ENCODE data around the gene MXD3.
"Not testable (repeated sequence)": the region's sequence is repeated elsewhere in the genome, so short reads cannot be mapped to it uniquely, and the experiment has no call there.

Gene MXD3, protein sequence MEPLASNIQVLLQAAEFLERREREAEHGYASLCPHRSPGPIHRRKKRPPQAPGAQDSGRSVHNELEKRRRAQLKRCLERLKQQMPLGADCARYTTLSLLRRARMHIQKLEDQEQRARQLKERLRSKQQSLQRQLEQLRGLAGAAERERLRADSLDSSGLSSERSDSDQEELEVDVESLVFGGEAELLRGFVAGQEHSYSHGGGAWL

GRCh38 chr5:177311723-177312648, at the start of gene MXD3:
TSS of gene MXD3 (minus strand) at chr5:177311898. CDS start at chr5:177311830, 68 bp downstream.
- peak within 1 kb of the TSS; percentile 66 for H3K4me3 ChIP-seq (ENCODE audit: low read depth, low read length)
- TF ChIP-seq, protein P1, sequence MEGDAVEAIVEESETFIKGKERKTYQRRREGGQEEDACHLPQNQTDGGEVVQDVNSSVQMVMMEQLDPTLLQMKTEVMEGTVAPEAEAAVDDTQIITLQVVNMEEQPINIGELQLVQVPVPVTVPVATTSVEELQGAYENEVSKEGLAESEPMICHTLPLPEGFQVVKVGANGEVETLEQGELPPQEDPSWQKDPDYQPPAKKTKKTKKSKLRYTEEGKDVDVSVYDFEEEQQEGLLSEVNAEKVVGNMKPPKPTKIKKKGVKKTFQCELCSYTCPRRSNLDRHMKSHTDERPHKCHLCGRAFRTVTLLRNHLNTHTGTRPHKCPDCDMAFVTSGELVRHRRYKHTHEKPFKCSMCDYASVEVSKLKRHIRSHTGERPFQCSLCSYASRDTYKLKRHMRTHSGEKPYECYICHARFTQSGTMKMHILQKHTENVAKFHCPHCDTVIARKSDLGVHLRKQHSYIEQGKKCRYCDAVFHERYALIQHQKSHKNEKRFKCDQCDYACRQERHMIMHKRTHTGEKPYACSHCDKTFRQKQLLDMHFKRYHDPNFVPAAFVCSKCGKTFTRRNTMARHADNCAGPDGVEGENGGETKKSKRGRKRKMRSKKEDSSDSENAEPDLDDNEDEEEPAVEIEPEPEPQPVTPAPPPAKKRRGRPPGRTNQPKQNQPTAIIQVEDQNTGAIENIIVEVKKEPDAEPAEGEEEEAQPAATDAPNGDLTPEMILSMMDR (IDR thresholded peaks at IDR 0.05; ENCODE audit: low read depth, low read length) = no peak

DNA sequence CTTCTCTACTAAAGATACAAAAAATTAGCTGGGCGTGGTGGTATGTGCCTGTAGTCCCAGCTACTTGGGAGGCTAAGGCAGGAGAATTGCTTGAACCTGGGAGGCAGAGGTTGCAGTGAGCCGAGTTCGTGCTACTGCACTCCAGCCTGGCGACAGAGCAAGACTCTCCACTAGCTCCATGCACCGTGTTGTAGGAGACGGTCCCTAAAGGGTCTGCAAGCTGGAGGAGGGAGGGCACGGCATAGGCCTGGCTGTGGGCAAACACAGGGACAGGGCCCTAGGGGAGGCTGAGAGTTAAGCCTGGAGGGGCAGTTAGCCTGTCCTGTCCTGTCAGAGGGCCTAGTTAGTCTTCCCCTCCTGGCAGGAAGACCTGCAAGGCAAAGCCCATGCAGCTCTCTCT, 49.0 kb upstream of the MXD3 start:
- not testable (repeated sequence) for H3K4me3 ChIP-seq (ENCODE audit: low read depth, low read length)

DNA sequence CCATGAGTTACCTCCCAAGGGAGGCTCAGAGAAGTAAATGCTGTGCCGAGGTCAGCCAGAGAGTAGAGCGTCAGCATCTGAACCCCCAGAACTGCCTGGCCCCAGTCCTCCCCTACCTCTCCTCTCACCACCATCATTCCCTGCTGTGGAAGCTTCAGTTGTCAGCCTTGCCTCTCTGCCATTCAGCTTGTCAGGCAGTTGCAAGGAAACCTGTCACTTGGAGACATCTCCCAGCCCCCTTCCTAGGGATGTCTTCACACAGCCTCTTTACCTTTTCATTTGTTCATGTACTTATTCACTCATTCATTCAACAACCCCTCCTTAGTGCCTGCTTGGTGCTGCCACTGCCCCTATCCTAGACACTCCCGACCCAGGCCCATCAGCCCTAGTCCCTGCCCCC, 48.2 kb upstream of the MXD3 start:
- no peak overlapping the region for H3K4me3 ChIP-seq (ENCODE audit: low read depth, low read length)

DNA sequence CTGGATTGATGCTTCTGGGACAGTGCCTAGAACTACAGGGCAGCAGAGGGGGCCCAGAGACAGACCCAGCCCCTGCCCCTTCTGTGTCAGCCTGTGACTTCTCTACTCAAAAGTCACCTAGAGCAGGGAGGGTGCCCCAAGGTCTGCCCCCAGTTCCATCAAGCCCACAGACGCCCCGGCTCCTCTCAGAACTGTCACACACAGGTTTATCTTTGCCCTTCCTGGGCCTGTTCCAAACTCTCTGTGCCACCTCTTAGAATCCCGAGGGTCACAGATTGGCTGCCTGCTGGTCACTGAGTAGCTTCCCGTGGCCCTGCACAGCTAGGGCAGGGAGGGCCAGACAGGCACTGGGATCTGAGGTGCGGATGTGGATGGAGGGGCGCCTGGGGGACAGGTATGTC, 47.8 kb upstream of the MXD3 start:
- TF ChIP-seq, protein P1 (IDR thresholded peaks at IDR 0.05; ENCODE audit: low read depth, low read length) = no peak

More for the DNA sequence above, 48.2 kb upstream of the MXD3 start:
- TF ChIP-seq, protein P1 (IDR thresholded peaks at IDR 0.05; ENCODE audit: low read depth, low read length) = no peak

GRCh38 chr5:177358370-177358819, 46.7 kb upstream of the MXD3 start:
- TF ChIP-seq, protein P1 (IDR thresholded peaks at IDR 0.05; ENCODE audit: low read depth, low read length) = no peak
- no peak overlapping the region for H3K4me3 ChIP-seq (ENCODE audit: low read depth, low read length)

More for the DNA sequence above, 47.8 kb upstream of the MXD3 start:
- H3K4me3 ChIP-seq (ENCODE audit: low read depth, low read length) = no peak overlapping the region

- TF ChIP-seq, protein P1 (IDR thresholded peaks at IDR 0.05; ENCODE audit: low read depth, low read length) = no peak
- no peak within 1 kb of the TSS for H3K4me3 ChIP-seq (ENCODE audit: low read depth, low read length)
Observed at GRCh38 chr5:177357459-177358351, 46.0 kb upstream of the MXD3 start, which contains the start of gene RGS14. TSS of gene RGS14 (plus strand) at chr5:177357924. CDS start at chr5:177358025, 101 bp downstream.

- TF ChIP-seq, protein P1 (IDR thresholded peaks at IDR 0.05; ENCODE audit: low read depth, low read length) = no peak
- no peak overlapping the region for H3K4me3 ChIP-seq (ENCODE audit: low read depth, low read length)
Observed at GRCh38 chr5:177357146-177357458, 45.4 kb upstream of the MXD3 start.

Measured in WI38 (cell line).